ENCODE results near the gene NOC4L.

GRCh38 chr12:132170094-132170636, 25.9 kb downstream of the NOC4L start:
- TF ChIP-seq CEBPB (IDR thresholded peaks at IDR 0.05) (no peak), RAD21 (IDR thresholded peaks at IDR 0.05; ENCODE audit: low read depth) (no peak), REST (IDR thresholded peaks at IDR 0.05; ENCODE audit: low read depth) (no peak), TAF1 (IDR thresholded peaks at IDR 0.05; ENCODE audit: low read depth) (no peak)

All from Ishikawa (cell line).